ENCODE measurements around the gene HDAC4. TPM values are rescaled to one million over a fixed set of nuclear protein-coding genes. Genes with fewer than 3 reads are reported as not detected.

The HDAC4 gene
- total and polyA plus RNA-seq, 9 of the 15 experiments (the other 6 are each of a cell fraction or from before 2014, with no cell fraction given): 0.11 to 20.2 (median 4.0) TPM

- ChIA-PET CTCF (ENCODE audit: low intra/inter-chr PET ratio) (no interaction called here), POLR2A (no interaction called here)
- no peak for ATAC-seq
- Histone ChIP-seq H3K4me1 (replicated peaks in 1 of 2; ENCODE audit: control insufficient read depth in 2 of 2, insufficient read depth in 2 of 2, low read length in 2 of 2) (no peaks in the 10 kb centered on the region; a peak in 1 of 5 replicates), H3K9ac (ENCODE audit: insufficient read depth in 1 of 2, low read depth in 2 of 2, low read length in 2 of 2) (no peak overlapping the region), H3K9me3 (replicated peaks; ENCODE audit: control insufficient read depth, insufficient read depth, low read depth, low read length) (no peaks in the 10 kb centered on the region), H3K36me3 (ENCODE audit: control insufficient read depth, insufficient read depth, low read length) (no peaks in the 10 kb centered on the region), H3K4me2 (ENCODE audit: insufficient read depth, low read length) (no peak overlapping the region), H4K20me1 (replicated peaks; ENCODE audit: control insufficient read depth, insufficient read depth, low read length) (no peaks in the 10 kb centered on the region), H3K27me3 (ENCODE audit: control insufficient read depth in 2 of 2, insufficient read depth in 2 of 2, low read length in 2 of 2) (peaks cover 11 to 64% of the 10 kb centered on the region in 2 experiments), H3K27ac (ENCODE audit: extremely low read depth, low read depth, low read length) (no peak overlapping the region), H3K4me3 (no peak overlapping the region), H3K9me1 (ENCODE audit: control insufficient read depth, insufficient read depth, low read length) (no peaks in the 10 kb centered on the region), H2AFZ (ENCODE audit: low read depth, low read length) (no peak overlapping the region), H3K79me2 (ENCODE audit: control insufficient read depth, insufficient read depth, low read length) (no peaks in the 10 kb centered on the region)
- FAIRE-seq: no peak
- BruUV-seq (replicated peaks): no TSS peak
- TF ChIP-seq REST (IDR thresholded peaks at IDR 0.05; ENCODE audit: borderline replicate concordance): no peak
- no peak for TF ChIP-seq REST (CRISPR knock-in tag; IDR thresholded peaks at IDR 0.05; ENCODE audit: low read depth)
- TF ChIP-seq, protein P1, sequence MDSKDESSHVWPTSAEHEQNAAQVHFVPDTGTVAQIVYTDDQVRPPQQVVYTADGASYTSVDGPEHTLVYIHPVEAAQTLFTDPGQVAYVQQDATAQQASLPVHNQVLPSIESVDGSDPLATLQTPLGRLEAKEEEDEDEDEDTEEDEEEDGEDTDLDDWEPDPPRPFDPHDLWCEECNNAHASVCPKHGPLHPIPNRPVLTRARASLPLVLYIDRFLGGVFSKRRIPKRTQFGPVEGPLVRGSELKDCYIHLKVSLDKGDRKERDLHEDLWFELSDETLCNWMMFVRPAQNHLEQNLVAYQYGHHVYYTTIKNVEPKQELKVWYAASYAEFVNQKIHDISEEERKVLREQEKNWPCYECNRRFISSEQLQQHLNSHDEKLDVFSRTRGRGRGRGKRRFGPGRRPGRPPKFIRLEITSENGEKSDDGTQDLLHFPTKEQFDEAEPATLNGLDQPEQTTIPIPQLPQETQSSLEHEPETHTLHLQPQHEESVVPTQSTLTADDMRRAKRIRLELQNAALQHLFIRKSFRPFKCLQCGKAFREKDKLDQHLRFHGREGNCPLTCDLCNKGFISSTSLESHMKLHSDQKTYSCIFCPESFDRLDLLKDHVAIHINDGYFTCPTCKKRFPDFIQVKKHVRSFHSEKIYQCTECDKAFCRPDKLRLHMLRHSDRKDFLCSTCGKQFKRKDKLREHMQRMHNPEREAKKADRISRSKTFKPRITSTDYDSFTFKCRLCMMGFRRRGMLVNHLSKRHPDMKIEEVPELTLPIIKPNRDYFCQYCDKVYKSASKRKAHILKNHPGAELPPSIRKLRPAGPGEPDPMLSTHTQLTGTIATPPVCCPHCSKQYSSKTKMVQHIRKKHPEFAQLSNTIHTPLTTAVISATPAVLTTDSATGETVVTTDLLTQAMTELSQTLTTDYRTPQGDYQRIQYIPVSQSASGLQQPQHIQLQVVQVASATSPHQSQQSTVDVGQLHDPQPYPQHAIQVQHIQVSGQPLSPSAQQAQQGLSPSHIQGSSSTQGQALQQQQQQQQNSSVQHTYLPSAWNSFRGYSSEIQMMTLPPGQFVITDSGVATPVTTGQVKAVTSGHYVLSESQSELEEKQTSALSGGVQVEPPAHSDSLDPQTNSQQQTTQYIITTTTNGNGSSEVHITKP (IDR thresholded peaks at IDR 0.05; ENCODE audit: partially characterized antibody): no peak
- no peak for DNase-seq (ENCODE audit: extremely low read depth in 1 of 4, low spot score in 3 of 4)
- intact Hi-C loops (cut with micrococcal nuclease): no loop called here
- WGBS (ENCODE audit: insufficient coverage, low coverage, missing lambda C conversion rate): 2% methylated on average over 6 of the region's 11 CpGs
- in situ Hi-C loops (cut with MboI): no loop called here
These were observed 39.0 kb upstream of the HDAC4 start for GRCh38 chr2:239439754-239440315.
